Caco-2 (cell line): ENCODE results near the gene SLC26A3. TPM values are rescaled to one million over a fixed set of nuclear protein-coding genes. Genes with fewer than 3 reads are reported as not detected.

Source experiments
- BruUV-seq: library from RNA; stranded (reverse); fragments of 400-500 nt; replicated peaks from 2 replicates; lab custom pipeline; 2021; lab: Mats Ljungman, UMichigan
- CTCF ChIA-PET: fragments of 300-600 bp; sonication (Branson Sonifier 250); formaldehyde crosslinking; loops from one replicate; lab custom pipeline; 2022; ENCODE audit warnings: antibody characterized with exemption; lab: Charles Lee
- POLR2A ChIA-PET: fragments of 300-600 bp; sonication (Branson Sonifier 250); formaldehyde crosslinking; loops from one replicate; lab custom pipeline; 2022; ENCODE audit warnings: antibody characterized with exemption; lab: Charles Lee
- DNase-seq, 2 experiments: peaks; one replicate each; pipeline versions ENCODE4 v3.0.0 to v3.0.0-alpha.2; 2020 to 2022
- H3K27me3 ChIP-seq: replicated peaks from 2 replicates; pipeline ENCODE4 v1.6.0; 2011; ENCODE audit warnings: low read length; ENCODE audit not compliant: control insufficient read depth, insufficient read depth
- H3K36me3 ChIP-seq: 2 replicates; pipeline ENCODE4 v1.5.1; 2011; ENCODE audit warnings: low read length; ENCODE audit not compliant: control insufficient read depth, insufficient read depth
- H3K4me1 ChIP-seq: fragments of 250-450 bp; sonication (Bioruptor Pico); 2 replicates; pipeline ENCODE4 v1.5.1; 2020; ENCODE audit warnings: mild to moderate bottlenecking
- H3K4me3 ChIP-seq: 2 replicates; pipeline ENCODE4 v1.5.1; 2011; ENCODE audit warnings: low read depth, mild to moderate bottlenecking, control low read depth, low read length
- H3K9me3 ChIP-seq: fragments of 250-450 bp; sonication (Bioruptor Pico); 2 replicates; pipeline ENCODE4 v1.5.1; 2020; ENCODE audit warnings: mild to moderate bottlenecking, moderate library complexity
- H3K27ac Mint-ChIP-seq: one replicate; pipeline ENCODE4 v1.8.0; 2022; ENCODE audit warnings: mixed read lengths; ENCODE audit not compliant: unreplicated experiment
- H3K27me3 Mint-ChIP-seq: one replicate; pipeline ENCODE4 v1.8.0; 2022; ENCODE audit warnings: mixed read lengths; ENCODE audit not compliant: insufficient read depth, unreplicated experiment
- H3K36me3 Mint-ChIP-seq: one replicate; pipeline ENCODE4 v1.8.0; 2022; ENCODE audit warnings: mild to moderate bottlenecking, mixed read lengths; ENCODE audit not compliant: insufficient read depth, unreplicated experiment
- H3K4me1 Mint-ChIP-seq: one replicate; pipeline ENCODE4 v1.8.0; 2022; ENCODE audit warnings: low read depth, mixed read lengths; ENCODE audit not compliant: unreplicated experiment
- H3K4me3 Mint-ChIP-seq: one replicate; pipeline ENCODE4 v1.8.0; 2022; ENCODE audit warnings: mild to moderate bottlenecking, moderate library complexity, mixed read lengths; ENCODE audit not compliant: unreplicated experiment
- H3K9me3 Mint-ChIP-seq: one replicate; pipeline ENCODE4 v1.8.0; 2022; ENCODE audit warnings: mixed read lengths; ENCODE audit not compliant: unreplicated experiment
- intact Hi-C: fragments of 100-400 bp; cut with micrococcal nuclease; formaldehyde crosslinking; loops from one replicate; pipeline ENCODE4 v1.10.0; 2022; ENCODE audit not compliant: unreplicated experiment
- total RNA-seq: library from RNA; stranded (reverse); gene quantifications from 2 replicates; pipeline ENCODE4 v1.2.3, GENCODE V29; 2022
- TF ChIP-seq, protein P1 (sequence below), 2 experiments: fragments of 200-600 bp in 1 of 2; IDR thresholded peaks; 1 replicate in 1 of 2; 2 replicates in 1 of 2; pipeline versions ENCODE4 v1.5.1 to v1.8.0; 2011 to 2022; ENCODE audit warnings: antibody characterized with exemption in 1 of 2, control low read depth in 1 of 2, inconsistent platforms in 1 of 2, low read depth in 1 of 2, low read length in 1 of 2, mild to moderate bottlenecking in 1 of 2, moderate library complexity in 1 of 2; ENCODE audit not compliant: insufficient read depth in 1 of 2, severe bottlenecking in 1 of 2, unreplicated experiment in 1 of 2

The SLC26A3 gene
- total RNA-seq, 1 experiment from 2014 or later, result 2.0 TPM

DNA sequence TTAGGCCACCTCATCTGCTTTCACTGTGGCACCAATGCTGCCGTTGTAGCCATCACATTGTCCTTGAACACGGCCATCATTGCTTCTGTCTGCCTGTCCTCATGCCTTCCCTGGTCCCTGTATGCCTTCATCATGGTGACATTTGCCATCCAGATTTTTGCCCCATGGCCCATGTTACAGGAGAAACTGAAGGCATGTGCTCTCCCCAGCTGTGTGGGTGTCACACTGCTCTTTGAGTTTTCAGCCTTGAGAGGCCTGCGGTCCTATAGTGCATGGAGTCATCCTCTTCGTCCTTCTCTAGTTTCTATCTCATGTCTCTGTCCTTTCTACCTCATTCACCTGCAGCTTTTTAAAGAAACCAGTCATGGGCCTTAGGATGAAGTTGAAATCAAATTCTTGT, 6.2 kb upstream of the SLC26A3 start:
- BruUV-seq, result no TSS peak
- intact Hi-C loops, result no loop called here
- Mint-ChIP-seq H3K4me3 (no peak overlapping the region), H3K27me3 (no peaks in the 10 kb centered on the region), H3K36me3 (no peaks in the 10 kb centered on the region), H3K4me1 (peaks cover 5% of the 10 kb centered on the region), H3K9me3 (peaks cover 9% of the 10 kb centered on the region), H3K27ac (no peak overlapping the region)
- Histone ChIP-seq H3K4me3 (no peak overlapping the region), H3K36me3 (no peaks in the 10 kb centered on the region), H3K9me3 (no peaks in the 10 kb centered on the region), H3K27me3 (no peaks in the 10 kb centered on the region), H3K4me1 (no peaks in the 10 kb centered on the region)
- ChIA-PET CTCF (no interaction called here), POLR2A (no interaction called here)
- no peak for DNase-seq
- TF ChIP-seq, protein P1, sequence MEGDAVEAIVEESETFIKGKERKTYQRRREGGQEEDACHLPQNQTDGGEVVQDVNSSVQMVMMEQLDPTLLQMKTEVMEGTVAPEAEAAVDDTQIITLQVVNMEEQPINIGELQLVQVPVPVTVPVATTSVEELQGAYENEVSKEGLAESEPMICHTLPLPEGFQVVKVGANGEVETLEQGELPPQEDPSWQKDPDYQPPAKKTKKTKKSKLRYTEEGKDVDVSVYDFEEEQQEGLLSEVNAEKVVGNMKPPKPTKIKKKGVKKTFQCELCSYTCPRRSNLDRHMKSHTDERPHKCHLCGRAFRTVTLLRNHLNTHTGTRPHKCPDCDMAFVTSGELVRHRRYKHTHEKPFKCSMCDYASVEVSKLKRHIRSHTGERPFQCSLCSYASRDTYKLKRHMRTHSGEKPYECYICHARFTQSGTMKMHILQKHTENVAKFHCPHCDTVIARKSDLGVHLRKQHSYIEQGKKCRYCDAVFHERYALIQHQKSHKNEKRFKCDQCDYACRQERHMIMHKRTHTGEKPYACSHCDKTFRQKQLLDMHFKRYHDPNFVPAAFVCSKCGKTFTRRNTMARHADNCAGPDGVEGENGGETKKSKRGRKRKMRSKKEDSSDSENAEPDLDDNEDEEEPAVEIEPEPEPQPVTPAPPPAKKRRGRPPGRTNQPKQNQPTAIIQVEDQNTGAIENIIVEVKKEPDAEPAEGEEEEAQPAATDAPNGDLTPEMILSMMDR (IDR thresholded peaks at IDR 0.05; ENCODE audit: insufficient read depth in 1 of 2, low read depth in 1 of 2, low read length in 1 of 2, severe bottlenecking in 1 of 2, unreplicated experiment in 1 of 2), result no peak

DNA sequence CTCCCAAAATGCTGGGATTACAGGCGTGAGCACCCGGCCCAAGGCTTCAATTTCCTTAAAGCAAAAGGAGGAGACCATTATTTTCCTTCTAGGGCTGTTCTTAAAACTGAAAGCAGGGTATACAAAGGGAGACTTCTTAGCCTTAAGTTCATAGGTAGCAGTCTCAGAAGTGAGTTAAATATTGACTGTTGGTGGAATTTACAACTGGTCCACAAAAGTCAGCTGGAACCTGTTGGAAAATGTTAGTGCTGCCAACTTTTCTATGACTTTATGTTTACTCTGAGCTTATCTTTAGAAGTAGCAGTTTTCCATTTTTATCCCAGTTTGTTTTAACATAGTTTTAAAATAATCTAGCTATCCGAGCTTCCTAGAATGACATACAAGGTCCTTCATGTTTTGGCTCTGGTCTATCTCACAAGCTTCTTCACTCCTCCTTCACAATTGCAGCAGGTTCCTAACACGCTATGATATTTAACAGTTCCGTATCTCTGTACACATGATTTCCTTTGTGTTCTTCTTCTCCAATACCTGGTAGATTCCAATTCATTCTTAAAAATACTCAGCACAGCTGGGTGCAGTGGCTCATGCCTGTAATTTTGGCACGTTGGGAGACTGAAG, 3.3 kb downstream of the SLC26A3 start:
- Mint-ChIP-seq H3K4me1 (peaks cover 38% of the 10 kb centered on the region), H3K27ac (no peak overlapping the region), H3K27me3 (no peaks in the 10 kb centered on the region), H3K9me3 (peaks cover 12% of the 10 kb centered on the region), H3K36me3 (peaks cover 6% of the 10 kb centered on the region), H3K4me3 (peak overlapping the region; percentile 8)
- H3K9me3 ChIP-seq, result no peaks in the 10 kb centered on the region
- intact Hi-C loops, result loop anchor here (2.0 to 5.0 kb wide), 3 partner anchors 21 to 63 kb away; no protein-coding TSS in a partner anchor
- TF ChIP-seq, protein P1 (IDR thresholded peaks at IDR 0.05; ENCODE audit: insufficient read depth in 1 of 2, low read depth in 1 of 2, low read length in 1 of 2, severe bottlenecking in 1 of 2, unreplicated experiment in 1 of 2), result no peak
- no peaks in the 10 kb centered on the region for H3K36me3 ChIP-seq
- H3K4me1 ChIP-seq, result peaks cover 28% of the 10 kb centered on the region
- DNase-seq, result peak in 1 of 2 experiments; percentile 53
- H3K4me3 ChIP-seq, result no peak overlapping the region
- ChIA-PET CTCF (interaction anchor here (0.8 to 0.9 kb wide), 2 partner anchors 56 to 75 kb away, joined by 3 to 5 read pairs; partner anchors contain the start of gene CBLL1), POLR2A (interaction anchor here (2.0 kb wide), 1 partner anchor 56 kb away, joined by 6 read pairs; no protein-coding TSS in a partner anchor)
- no TSS peak for BruUV-seq
- H3K27me3 ChIP-seq, result no peaks in the 10 kb centered on the region

DNA sequence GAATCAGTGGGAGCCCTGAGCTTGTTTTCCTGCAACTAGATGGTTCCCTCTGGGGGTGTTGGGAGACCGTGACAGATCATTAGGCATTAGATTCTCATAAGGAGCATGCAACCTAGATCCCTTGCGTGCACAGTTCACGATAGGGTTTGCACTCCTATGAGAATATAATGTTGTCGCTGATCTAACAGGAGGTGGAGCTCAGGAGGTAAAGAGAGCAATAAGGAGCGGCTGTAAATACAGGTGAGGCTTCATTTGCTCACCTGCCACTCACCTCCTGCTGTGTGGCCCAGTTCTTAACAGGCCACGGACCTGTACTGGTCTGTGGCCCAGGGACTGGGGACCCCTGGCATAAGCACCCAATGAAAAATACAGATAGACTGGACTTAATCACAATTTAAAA, 10.7 kb downstream of the SLC26A3 start:
- Mint-ChIP-seq H3K4me1 (peaks cover 5% of the 10 kb centered on the region), H3K27ac (no peak overlapping the region), H3K9me3 (no peaks in the 10 kb centered on the region), H3K27me3 (no peaks in the 10 kb centered on the region), H3K4me3 (no peak overlapping the region), H3K36me3 (no peaks in the 10 kb centered on the region)
- H3K4me1 ChIP-seq, result no peaks in the 10 kb centered on the region
- TF ChIP-seq, protein P1 (IDR thresholded peaks at IDR 0.05; ENCODE audit: insufficient read depth in 1 of 2, low read depth in 1 of 2, low read length in 1 of 2, severe bottlenecking in 1 of 2, unreplicated experiment in 1 of 2), result no peak
- ChIA-PET CTCF (interaction anchor here (1.2 kb wide), 1 partner anchor 82 kb away, joined by 4 read pairs; no protein-coding TSS in a partner anchor), POLR2A (no interaction called here)
- BruUV-seq, result no TSS peak
- no peak overlapping the region for H3K4me3 ChIP-seq
- H3K36me3 ChIP-seq, result no peaks in the 10 kb centered on the region
- H3K27me3 ChIP-seq, result no peaks in the 10 kb centered on the region
- intact Hi-C loops, result no loop called here
- no peak for DNase-seq
- no peaks in the 10 kb centered on the region for H3K9me3 ChIP-seq
